Endothelial cell (in vitro differentiated cells): ENCODE data around the gene ZSWIM2. TPM values are rescaled to one million over a fixed set of nuclear protein-coding genes. Genes with fewer than 3 reads are reported as not detected.

ENCODE experiments used
- DNase-seq: peaks from one replicate; pipeline ENCODE4 v3.0.0; 2021; ENCODE audit warnings: low spot score
- H3K27ac Mint-ChIP-seq: one replicate; pipeline ENCODE4 v1.8.0; 2021; ENCODE audit warnings: mixed read lengths, inconsistent platforms; ENCODE audit not compliant: unreplicated experiment
- H3K27me3 Mint-ChIP-seq: one replicate; pipeline ENCODE4 v1.8.0; 2021; ENCODE audit warnings: mild to moderate bottlenecking, moderate library complexity, mixed read lengths, inconsistent platforms; ENCODE audit not compliant: unreplicated experiment
- H3K36me3 Mint-ChIP-seq: one replicate; pipeline ENCODE4 v1.8.0; 2021; ENCODE audit warnings: mild to moderate bottlenecking, low read depth, mixed read lengths, inconsistent platforms; ENCODE audit not compliant: unreplicated experiment
- H3K4me1 Mint-ChIP-seq: one replicate; pipeline ENCODE4 v1.8.0; 2021; ENCODE audit warnings: mild to moderate bottlenecking, mixed read lengths, inconsistent platforms; ENCODE audit not compliant: unreplicated experiment
- H3K4me3 Mint-ChIP-seq: one replicate; pipeline ENCODE4 v1.8.0; 2021; ENCODE audit warnings: mild to moderate bottlenecking, mixed read lengths, inconsistent platforms; ENCODE audit not compliant: unreplicated experiment
- H3K9me3 Mint-ChIP-seq: one replicate; pipeline ENCODE4 v1.8.0; 2021; ENCODE audit warnings: mixed read lengths, inconsistent platforms; ENCODE audit not compliant: unreplicated experiment
- total RNA-seq: library from RNA; stranded (reverse); fragmentation: NEBNext Ultra II Directional; extraction: Animal tissue kit (Norgen Biotek cat#: 25700); gene quantifications from one replicate; pipeline ENCODE4 v1.2.1, GENCODE V29; 2021; ENCODE audit not compliant: unreplicated experiment
- TF ChIP-seq, protein P1 (sequence below): fragments of 200-600 bp; sonication (generic); IDR thresholded peaks from one replicate; pipeline ENCODE4 v1.5.0; 2021; ENCODE audit warnings: antibody characterized with exemption; ENCODE audit not compliant: unreplicated experiment

ZSWIM2 gene
- total RNA-seq, 1 donor from 2014 or later = not detected

DNA sequence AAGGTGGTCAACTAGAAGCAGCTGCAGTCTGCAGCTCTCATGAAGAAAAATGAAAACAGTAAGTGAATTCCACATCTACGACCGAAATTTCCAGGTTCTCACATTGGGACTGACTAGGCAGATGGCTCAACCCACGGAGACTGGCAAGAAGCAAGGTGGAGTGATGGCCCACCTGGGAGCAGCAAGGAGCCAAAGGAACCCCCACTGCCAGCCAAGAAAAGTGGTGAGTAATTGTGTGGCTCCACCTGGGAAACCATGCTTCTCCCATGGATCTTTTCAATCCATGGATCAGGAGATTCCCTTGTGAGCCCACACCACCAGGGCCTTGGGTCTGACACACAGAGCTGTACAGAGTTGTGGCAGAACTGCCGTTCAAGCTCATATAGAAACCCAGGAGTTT is 64.0 kb downstream of the ZSWIM2 start:
- no peaks in the 10 kb centered on the region for H3K27me3 Mint-ChIP-seq
- no peak for DNase-seq
- peaks cover 7% of the 10 kb centered on the region for H3K9me3 Mint-ChIP-seq
- TF ChIP-seq, protein P1, sequence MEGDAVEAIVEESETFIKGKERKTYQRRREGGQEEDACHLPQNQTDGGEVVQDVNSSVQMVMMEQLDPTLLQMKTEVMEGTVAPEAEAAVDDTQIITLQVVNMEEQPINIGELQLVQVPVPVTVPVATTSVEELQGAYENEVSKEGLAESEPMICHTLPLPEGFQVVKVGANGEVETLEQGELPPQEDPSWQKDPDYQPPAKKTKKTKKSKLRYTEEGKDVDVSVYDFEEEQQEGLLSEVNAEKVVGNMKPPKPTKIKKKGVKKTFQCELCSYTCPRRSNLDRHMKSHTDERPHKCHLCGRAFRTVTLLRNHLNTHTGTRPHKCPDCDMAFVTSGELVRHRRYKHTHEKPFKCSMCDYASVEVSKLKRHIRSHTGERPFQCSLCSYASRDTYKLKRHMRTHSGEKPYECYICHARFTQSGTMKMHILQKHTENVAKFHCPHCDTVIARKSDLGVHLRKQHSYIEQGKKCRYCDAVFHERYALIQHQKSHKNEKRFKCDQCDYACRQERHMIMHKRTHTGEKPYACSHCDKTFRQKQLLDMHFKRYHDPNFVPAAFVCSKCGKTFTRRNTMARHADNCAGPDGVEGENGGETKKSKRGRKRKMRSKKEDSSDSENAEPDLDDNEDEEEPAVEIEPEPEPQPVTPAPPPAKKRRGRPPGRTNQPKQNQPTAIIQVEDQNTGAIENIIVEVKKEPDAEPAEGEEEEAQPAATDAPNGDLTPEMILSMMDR = no peak
- no peaks in the 10 kb centered on the region for H3K4me1 Mint-ChIP-seq
- peaks cover 4% of the 10 kb centered on the region for H3K36me3 Mint-ChIP-seq
- no peak overlapping the region for H3K27ac Mint-ChIP-seq
- no peak overlapping the region for H3K4me3 Mint-ChIP-seq

DNA sequence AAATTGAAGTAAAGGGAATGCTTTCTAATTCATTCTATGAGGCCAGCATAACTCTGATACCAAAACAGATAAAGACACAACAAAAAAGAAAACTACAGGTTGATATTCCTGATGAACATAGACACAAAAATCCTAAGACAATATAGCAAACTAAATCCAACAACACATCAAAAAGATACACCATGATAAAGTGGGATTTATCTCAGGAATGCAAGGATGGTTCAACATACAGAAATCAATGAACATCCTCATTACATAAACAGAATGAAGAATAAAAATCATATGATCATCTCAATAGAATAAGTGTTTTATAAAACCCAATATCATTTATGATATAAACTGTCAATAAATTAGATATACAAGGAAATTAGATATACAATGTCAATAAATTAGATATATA is 65.7 kb downstream of the ZSWIM2 start:
- Mint-ChIP-seq H3K4me3 (no peak overlapping the region), H3K9me3 (peaks cover 7% of the 10 kb centered on the region), H3K36me3 (peaks cover 4% of the 10 kb centered on the region), H3K27ac (no peak overlapping the region), H3K4me1 (no peaks in the 10 kb centered on the region), H3K27me3 (peaks cover 1% of the 10 kb centered on the region)
- TF ChIP-seq, protein P1 = no peak
- DNase-seq = no peak

DNA sequence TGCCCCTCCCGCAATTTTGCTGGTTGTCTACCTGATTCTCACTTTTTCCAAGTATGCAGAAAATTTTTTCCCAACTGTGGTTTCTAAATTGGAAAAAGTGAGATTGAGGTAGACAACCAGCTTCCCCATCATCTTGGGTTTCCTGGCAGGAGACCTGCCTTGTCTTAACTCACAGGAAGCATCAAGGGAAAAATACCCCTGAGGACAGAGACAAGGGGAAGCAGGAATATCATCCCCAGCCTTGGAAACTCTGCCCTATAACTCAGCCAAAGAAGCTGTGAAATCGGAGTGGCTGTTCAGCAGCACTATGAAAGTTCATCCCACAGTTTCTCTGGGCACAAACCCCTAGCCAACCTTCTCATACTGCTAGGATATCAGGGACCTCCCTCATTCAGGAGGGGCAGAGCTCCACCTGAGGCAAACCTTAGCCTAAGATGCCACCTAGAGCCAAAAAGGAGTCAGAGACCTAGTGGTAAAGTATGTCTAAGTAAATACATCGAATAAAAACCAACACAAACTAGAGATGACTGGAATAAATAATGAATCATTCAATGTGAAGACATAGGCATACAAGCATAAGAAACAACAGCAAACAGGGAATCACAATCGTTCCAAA is 68.2 kb downstream of the ZSWIM2 start:
- peaks cover 7% of the 10 kb centered on the region for H3K9me3 Mint-ChIP-seq
- peaks cover 4% of the 10 kb centered on the region for H3K36me3 Mint-ChIP-seq
- H3K27me3 Mint-ChIP-seq = peaks cover 1% of the 10 kb centered on the region
- no peak for DNase-seq
- H3K27ac Mint-ChIP-seq = no peak overlapping the region
- TF ChIP-seq, protein P1 = no peak
- no peaks in the 10 kb centered on the region for H3K4me1 Mint-ChIP-seq
- H3K4me3 Mint-ChIP-seq = no peak overlapping the region

Other genes with a start within 250 kb of the ZSWIM2 start
- gene FAM171B, start 155.1 kb downstream of the ZSWIM2 start, total RNA-seq = 21.5 TPM